Omental fat pad (tissue), 4 donors: ENCODE data around the gene RUNX3. TPM values are rescaled to one million over a fixed set of nuclear protein-coding genes. Genes with fewer than 3 reads are reported as not detected.

Experiments
- ATAC-seq: fragments of 150-250 bp; one replicate; pipeline ENCODE4 v1.9.1; 2016; ENCODE audit warnings: mild to moderate bottlenecking, moderate library complexity; ENCODE audit not compliant: low FRiP score
- DNase-seq: peaks from one replicate; pipeline ENCODE4 v3.0.0-alpha.2; 2019; ENCODE audit warnings: low spot score
- CTCF ChIP-seq, 3 donors: fragments of 450-650 bp; IDR thresholded peaks; one replicate each; pipeline ENCODE4 v1.5.1; 2016 to 2017; ENCODE audit warnings: antibody characterized with exemption in 3 of 3, mild to moderate bottlenecking in 3 of 3, moderate library complexity in 2 of 3
- small RNA-seq: library from RNA; depleted of rRNA; stranded (forward); fragments of <200 nt; gene quantifications from one replicate; pipeline ENCODE3, GENCODE V24; 2016
- total RNA-seq, 4 donors: library from RNA; depleted of rRNA; stranded (reverse); fragments of >200 nt; gene quantifications; one replicate each; pipeline ENCODE4 v1.1.0, GENCODE V29; 2016

The RUNX3 gene
- total RNA-seq, 4 donors from 2014 or later, result 1.6 to 6.7 (median 3.8) TPM

- no peak for ATAC-seq
- DNase-seq, result no peak
- no peak for TF ChIP-seq CTCF (IDR thresholded peaks at IDR 0.05)
Measured at GRCh38 chr1:24856787-24857506, 73.1 kb downstream of the RUNX3 start.

- no peak for TF ChIP-seq CTCF (IDR thresholded peaks at IDR 0.05)
- DNase-seq (no peak), ATAC-seq (no peak)
Measured at GRCh38 chr1:24855474-24855873, 74.6 kb downstream of the RUNX3 start.

GRCh38 chr1:24853649-24854048 is 76.4 kb downstream of the RUNX3 start:
- no peak for DNase-seq
- no peak for TF ChIP-seq CTCF (IDR thresholded peaks at IDR 0.05)
- ATAC-seq, result no peak

GRCh38 chr1:24850328-24850920 is 79.7 kb downstream of the RUNX3 start:
- ATAC-seq, result no peak
- no peak for DNase-seq
- TF ChIP-seq CTCF (IDR thresholded peaks at IDR 0.05), result no peak

- DNase-seq (no peak), ATAC-seq (no peak)
- TF ChIP-seq CTCF (IDR thresholded peaks at IDR 0.05), result no peak
Measured at GRCh38 chr1:24849672-24850295, 80.3 kb downstream of the RUNX3 start.

Small RNA genes lying within 50 kb of the gene (small RNA-seq; reads per million reads assigned to genes)
- gene MIR6731, result not detected

Other genes with a start within 250 kb of the RUNX3 start
- 100 to 1,000 TPM; 205 to 309 (median 292) TPM for gene CLIC4, start 184.8 kb downstream of the RUNX3 start, total RNA-seq